PC-3 (cell line): Measurements from ENCODE around the gene WDR46. TPM values are rescaled to one million over a fixed set of nuclear protein-coding genes. Genes with fewer than 3 reads are reported as not detected.

Source experiments
- ATAC-seq: fragments of 200-7000 bp; cut with Tn5 transposase; 2 replicates; pipeline ENCODE4 v1.9.1; 2020; ENCODE audit warnings: mild to moderate bottlenecking, moderate library complexity
- BruUV-seq: library from RNA; stranded (reverse); fragments of 400-500 nt; replicated peaks from 2 replicates; lab custom pipeline; 2021; lab: Mats Ljungman, UMichigan
- CTCF ChIA-PET: fragments of 300-600 bp; sonication (Branson Sonifier 250); formaldehyde crosslinking; loops from one replicate; lab custom pipeline; 2022; ENCODE audit warnings: antibody characterized with exemption; lab: Charles Lee
- POLR2A ChIA-PET: fragments of 300-600 bp; sonication (Branson Sonifier 250); formaldehyde crosslinking; loops from one replicate; lab custom pipeline; 2022; ENCODE audit warnings: antibody characterized with exemption; ENCODE audit not compliant: unreplicated experiment; lab: Charles Lee
- DNase-seq: peaks from one replicate; pipeline ENCODE4 v3.0.0-alpha.2; 2015
- H2AFZ ChIP-seq: fragments of 300-600 bp; sonication (generic); 2 replicates; pipeline ENCODE4 v1.6.0; 2016; ENCODE audit warnings: antibody characterized with exemption, low read length
- H3F3A ChIP-seq: fragments of 300-600 bp; sonication (generic); one replicate; pipeline ENCODE4 v1.6.0; 2017; ENCODE audit warnings: antibody characterized with exemption, low read length, control low read depth, mild to moderate bottlenecking; ENCODE audit not compliant: unreplicated experiment
- H3K27ac ChIP-seq: fragments of 300-600 bp; sonication (generic); 2 replicates; pipeline ENCODE4 v1.5.1; 2016; ENCODE audit warnings: mild to moderate bottlenecking, low read length
- H3K27me3 ChIP-seq: fragments of 300-600 bp; sonication (generic); 2 replicates; pipeline ENCODE4 v1.6.1; 2016; ENCODE audit warnings: low read length, mixed read lengths
- H3K36me3 ChIP-seq: fragments of 300-600 bp; sonication (generic); 2 replicates; pipeline ENCODE4 v1.6.1; 2016; ENCODE audit warnings: low read depth, mixed run types, low read length, mixed read lengths
- H3K4me1 ChIP-seq: fragments of 300-600 bp; sonication (generic); 2 replicates; pipeline ENCODE4 v1.5.1; 2016; ENCODE audit warnings: low read length; ENCODE audit not compliant: insufficient read depth
- H3K4me2 ChIP-seq: fragments of 300-600 bp; sonication (generic); 2 replicates; pipeline ENCODE4 v1.6.0; 2016; ENCODE audit warnings: low read length
- H3K4me3 ChIP-seq: fragments of 300-600 bp; sonication (generic); 2 replicates; pipeline ENCODE4 v1.5.1; 2016; ENCODE audit warnings: mild to moderate bottlenecking, low read length, mixed read lengths
- H3K79me2 ChIP-seq: fragments of 300-600 bp; sonication (generic); 2 replicates; pipeline ENCODE4 v1.6.1; 2017; ENCODE audit warnings: low read length, mixed read lengths
- H3K9ac ChIP-seq: fragments of 300-600 bp; sonication (generic); 2 replicates; pipeline ENCODE4 v1.6.0; 2016; ENCODE audit warnings: mild to moderate bottlenecking, low read length
- H3K9me2 ChIP-seq: fragments of 300-600 bp; sonication (generic); replicated peaks from 2 replicates; pipeline ENCODE4 v1.6.1; 2016; ENCODE audit warnings: mixed run types, low read length, mixed read lengths
- H3K9me3 ChIP-seq: fragments of 300-600 bp; sonication (generic); 2 replicates; pipeline ENCODE4 v1.6.1; 2016; ENCODE audit warnings: low read length, mixed read lengths
- H4K20me1 ChIP-seq: fragments of 300-600 bp; sonication (generic); 2 replicates; pipeline ENCODE4 v1.6.1; 2016; ENCODE audit warnings: low read length, mixed read lengths
- CTCF ChIP-seq: fragments of 300-600 bp; sonication (generic); conservative IDR thresholded peaks from 2 replicates; pipeline ENCODE4 v1.5.1; 2017; ENCODE audit warnings: antibody characterized with exemption, low read depth, mild to moderate bottlenecking, low read length
- EZH2 ChIP-seq: fragments of 300-600 bp; sonication (generic); IDR thresholded peaks from one replicate; pipeline ENCODE4 v1.6.1; 2017; ENCODE audit warnings: antibody characterized with exemption, mild to moderate bottlenecking, low read length; ENCODE audit not compliant: unreplicated experiment
- EZH2phosphoT487 ChIP-seq: fragments of 300-600 bp; sonication (generic); IDR thresholded peaks from 2 replicates; pipeline ENCODE4 v1.6.1; 2018; ENCODE audit warnings: mild to moderate bottlenecking, antibody characterized with exemption, low read length, borderline replicate concordance
- intact Hi-C: fragments of 100-400 bp; cut with micrococcal nuclease; formaldehyde crosslinking; loops from 2 replicates; pipeline ENCODE4 v1.9.0; 2023
- total RNA-seq: library from RNA; depleted of rRNA; stranded (reverse); fragments of >200 nt; gene quantifications from 2 replicates; pipeline ENCODE4 v1.2.3, GENCODE V29; 2014

The WDR46 gene
- total RNA-seq, 1 experiment from 2014 or later: 104 TPM

DNA sequence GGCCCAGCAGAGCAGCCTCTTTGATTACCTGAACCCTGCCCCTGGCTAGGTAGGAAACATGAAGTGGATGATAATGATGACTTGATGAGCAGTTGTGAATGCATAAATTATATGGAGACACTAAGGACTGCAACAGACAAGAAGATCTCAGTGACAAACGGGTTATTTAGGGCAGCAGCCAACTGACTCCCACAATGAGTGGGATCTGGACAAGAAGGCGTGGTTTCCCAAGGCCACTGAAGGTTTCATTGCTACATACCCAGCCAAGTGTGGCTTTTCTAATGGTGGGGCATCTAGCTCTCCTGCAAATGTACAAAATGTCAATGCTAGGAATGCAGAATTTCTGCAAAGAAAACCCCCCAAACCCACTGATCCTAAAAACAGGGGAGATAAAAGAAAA lies 51.3 kb downstream of the WDR46 start:
- Histone ChIP-seq H3K4me2 (no peak overlapping the region), H3K27ac (no peak overlapping the region), H3K9ac (no peak overlapping the region), H3K9me2 (no peaks in the 10 kb centered on the region), H2AFZ (no peak overlapping the region), H3F3A (no peaks in the 10 kb centered on the region), H3K4me1 (no peaks in the 10 kb centered on the region), H3K9me3 (no peaks in the 10 kb centered on the region), H3K79me2 (no peaks in the 10 kb centered on the region), H3K4me3 (no peak overlapping the region), H3K27me3 (peaks cover 37% of the 10 kb centered on the region), H3K36me3 (no peaks in the 10 kb centered on the region), H4K20me1 (no peaks in the 10 kb centered on the region)
- intact Hi-C loops: no loop called here
- DNase-seq (no peak), ATAC-seq (no peak)
- no TSS peak for BruUV-seq
- ChIA-PET POLR2A (no interaction called here), CTCF (no interaction called here)
- TF ChIP-seq CTCF (no peak), EZH2 (no peak), EZH2phosphoT487 (no peak)

DNA sequence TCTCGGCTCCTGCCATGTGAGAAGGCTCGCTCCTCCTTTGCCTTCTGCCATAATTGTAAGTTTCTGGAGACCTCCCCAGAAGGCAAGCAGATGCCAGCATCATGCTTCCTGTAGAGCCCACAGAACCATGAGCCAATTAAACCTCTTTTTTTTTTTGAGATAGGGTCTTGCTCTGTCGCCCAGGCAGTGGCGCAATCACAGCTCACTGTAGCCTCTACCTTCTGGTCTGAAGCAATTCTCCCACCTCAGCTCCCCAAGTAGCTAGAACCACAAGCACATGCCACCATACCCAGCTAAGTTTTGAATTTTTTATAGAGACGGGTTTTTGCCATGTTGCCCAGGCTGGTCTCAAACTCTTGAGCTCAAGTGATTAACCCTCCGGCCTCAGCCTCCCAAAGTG lies 52.2 kb downstream of the WDR46 start:
- Histone ChIP-seq H4K20me1 (no peaks in the 10 kb centered on the region), H3K9me3 (no peaks in the 10 kb centered on the region), H3K4me2 (no peak overlapping the region), H3F3A (no peaks in the 10 kb centered on the region), H3K9ac (no peak overlapping the region), H3K27me3 (peaks cover 38% of the 10 kb centered on the region), H3K36me3 (no peaks in the 10 kb centered on the region), H3K4me3 (no peak overlapping the region), H2AFZ (no peak overlapping the region), H3K4me1 (no peaks in the 10 kb centered on the region), H3K9me2 (no peaks in the 10 kb centered on the region), H3K79me2 (no peaks in the 10 kb centered on the region), H3K27ac (no peak overlapping the region)
- no TSS peak for BruUV-seq
- ATAC-seq (no peak), DNase-seq (no peak)
- CTCF ChIA-PET: no interaction called here
- POLR2A ChIA-PET: no interaction called here
- TF ChIP-seq CTCF (no peak), EZH2 (no peak), EZH2phosphoT487 (no peak)
- intact Hi-C loops: no loop called here

DNA sequence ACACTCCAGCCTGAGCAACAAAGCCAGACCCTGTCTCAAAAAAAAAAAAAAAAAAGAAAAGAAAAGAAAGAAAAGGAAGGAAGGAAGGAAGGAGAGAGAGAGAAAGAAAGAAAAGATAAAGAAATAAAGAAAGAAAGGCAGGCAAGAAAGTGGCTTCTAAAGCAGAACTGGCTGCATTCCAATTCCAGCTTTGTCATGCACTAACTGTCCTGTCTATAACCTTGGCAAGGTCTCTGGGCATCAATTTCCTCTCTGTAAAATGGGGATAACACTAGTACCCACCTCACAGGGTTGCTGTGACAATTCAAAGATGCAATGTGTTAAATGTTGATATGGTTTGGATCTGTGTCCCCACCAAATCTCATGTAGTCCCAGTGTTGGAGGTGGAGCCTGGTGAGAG lies 52.7 kb downstream of the WDR46 start:
- Histone ChIP-seq H4K20me1 (no peaks in the 10 kb centered on the region), H3K27me3 (peaks cover 41% of the 10 kb centered on the region), H3F3A (no peaks in the 10 kb centered on the region), H3K4me1 (no peaks in the 10 kb centered on the region), H3K79me2 (no peaks in the 10 kb centered on the region), H3K4me3 (no peak overlapping the region), H3K36me3 (no peaks in the 10 kb centered on the region), H3K9me2 (no peaks in the 10 kb centered on the region), H3K9ac (no peak overlapping the region), H3K4me2 (no peak overlapping the region), H2AFZ (no peak overlapping the region), H3K9me3 (no peaks in the 10 kb centered on the region), H3K27ac (no peak overlapping the region)
- ATAC-seq (no peak), DNase-seq (no peak)
- no peak for TF ChIP-seq CTCF
- TF ChIP-seq EZH2phosphoT487: no peak
- no peak for TF ChIP-seq EZH2
- ChIA-PET CTCF (no interaction called here), POLR2A (no interaction called here)
- no TSS peak for BruUV-seq
- intact Hi-C loops: no loop called here
